DMS53 treated with DMSO at 0.1 percent for 48 hours (cell line): ENCODE measurements around the gene SSNA1.

Source experiments
- DNase-seq: peaks from one replicate; lab custom pipeline; 2025; ENCODE audit not compliant: unreplicated experiment; lab: John Stamatoyannopoulos, UW

The SSNA1 gene

DNA sequence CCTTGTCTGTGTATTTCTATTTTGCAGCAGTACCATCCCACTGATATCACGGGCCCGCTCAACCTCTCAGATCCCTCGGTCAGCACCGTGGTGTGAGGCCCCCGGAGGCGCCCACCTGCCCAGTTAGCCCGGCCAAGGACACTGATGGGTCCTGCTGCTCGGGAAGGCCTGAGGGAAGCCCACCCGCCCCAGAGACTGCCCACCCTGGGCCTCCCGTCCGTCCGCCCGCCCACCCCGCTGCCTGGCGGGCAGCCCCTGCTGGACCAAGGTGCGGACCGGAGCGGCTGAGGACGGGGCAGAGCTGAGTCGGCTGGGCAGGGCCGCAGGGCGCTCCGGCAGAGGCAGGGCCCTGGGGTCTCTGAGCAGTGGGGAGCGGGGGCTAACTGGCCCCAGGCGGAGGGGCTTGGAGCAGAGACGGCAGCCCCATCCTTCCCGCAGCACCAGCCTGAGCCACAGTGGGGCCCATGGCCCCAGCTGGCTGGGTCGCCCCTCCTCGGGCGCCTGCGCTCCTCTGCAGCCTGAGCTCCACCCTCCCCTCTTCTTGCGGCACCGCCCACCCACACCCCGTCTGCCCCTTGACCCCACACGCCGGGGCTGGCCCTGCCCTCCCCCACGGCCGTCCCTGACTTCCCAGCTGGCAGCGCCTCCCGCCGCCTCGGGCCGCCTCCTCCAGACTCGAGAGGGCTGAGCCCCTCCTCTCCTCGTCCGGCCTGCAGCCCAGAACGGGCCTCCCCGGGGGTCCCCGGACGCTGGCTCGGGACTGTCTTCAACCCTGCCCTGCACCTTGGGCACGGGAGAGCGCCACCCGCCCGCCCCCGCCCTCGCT, 20.5 kb upstream of the SSNA1 start:
- peak; percentile 67 for DNase-seq

DNA sequence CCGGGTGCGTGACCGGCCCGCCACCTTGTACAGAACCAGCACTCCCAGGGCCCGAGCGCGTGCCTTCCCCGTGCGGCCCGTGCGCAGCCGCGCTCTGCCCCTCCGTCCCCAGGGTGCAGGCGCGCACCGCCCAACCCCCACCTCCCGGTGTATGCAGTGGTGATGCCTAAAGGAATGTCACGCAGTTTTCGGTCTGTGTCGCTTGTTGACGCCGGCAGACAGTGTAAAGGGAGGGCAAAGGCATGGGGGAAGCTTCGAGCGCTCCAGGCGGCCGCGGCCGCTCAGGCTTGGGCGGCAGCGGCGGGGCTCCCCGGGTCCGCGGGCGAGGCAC, 19.9 kb upstream of the SSNA1 start:
- DNase-seq, result peak; percentile 55

GRCh38 chr9:137168904-137169856, 19.3 kb upstream of the SSNA1 start:
- peak; percentile 83 for DNase-seq

DNA sequence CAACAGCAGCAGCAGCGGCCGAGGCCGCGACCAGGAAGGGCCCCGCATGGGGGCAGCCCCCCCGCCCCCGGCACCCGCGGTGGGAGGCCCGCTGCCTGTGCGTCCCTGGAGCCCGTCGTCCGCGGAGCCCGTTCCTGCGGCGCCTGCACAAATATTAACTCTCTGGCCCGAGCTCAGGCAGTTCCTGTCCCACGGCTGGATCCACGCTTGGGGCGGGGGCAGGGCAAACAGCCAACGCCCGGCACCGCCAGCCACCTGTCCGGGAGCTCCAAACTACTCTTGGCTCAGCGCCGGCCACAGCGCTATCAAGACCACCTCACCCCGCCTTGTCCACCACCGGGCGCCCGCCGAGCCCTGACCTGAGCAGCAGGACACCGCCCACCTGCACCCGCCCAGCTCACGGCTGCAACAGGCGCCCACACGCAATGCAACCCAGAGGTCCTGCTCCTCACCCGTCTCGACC, 18.5 kb upstream of the SSNA1 start, which contains the start of gene LRRC26:
Gene LRRC26, minus strand, starts transcription at position 156 of the 463 bp plus-strand sequence. Its CDS starts 108 bp downstream, at position 48.
- no peak for DNase-seq

DNA sequence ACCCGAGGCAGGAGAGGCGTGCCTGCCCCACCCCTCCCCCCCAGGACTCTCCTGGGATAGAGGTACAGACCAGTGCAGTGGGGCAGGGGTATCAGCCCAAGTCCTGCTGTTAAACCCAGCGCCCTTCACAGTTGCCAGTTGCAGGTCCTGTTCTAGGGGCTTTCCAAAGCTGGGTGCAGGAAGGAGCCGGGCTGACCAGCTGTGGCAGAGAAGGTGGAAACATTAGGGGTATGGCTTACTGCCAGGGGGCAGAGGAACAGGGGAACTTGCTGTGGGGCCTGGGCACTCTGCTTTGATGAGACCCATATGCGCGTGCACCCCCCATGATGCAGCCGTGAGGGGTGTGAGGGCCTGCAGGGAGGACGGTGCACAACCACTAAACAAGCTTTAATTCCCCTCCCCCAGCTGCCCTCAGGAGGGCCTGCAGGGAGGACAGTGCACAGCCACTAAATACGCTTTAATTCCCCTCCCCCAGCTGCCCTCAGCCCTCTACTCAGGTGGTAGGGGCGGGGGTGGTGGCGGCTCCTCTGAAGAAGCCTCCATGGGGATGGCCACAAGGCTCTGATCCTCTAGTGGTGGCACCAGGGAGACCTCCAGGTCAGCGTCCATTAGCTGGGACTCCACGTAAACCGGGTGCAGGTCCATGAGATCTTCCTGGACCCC, 17.9 kb upstream of the SSNA1 start:
- no peak for DNase-seq

DNA sequence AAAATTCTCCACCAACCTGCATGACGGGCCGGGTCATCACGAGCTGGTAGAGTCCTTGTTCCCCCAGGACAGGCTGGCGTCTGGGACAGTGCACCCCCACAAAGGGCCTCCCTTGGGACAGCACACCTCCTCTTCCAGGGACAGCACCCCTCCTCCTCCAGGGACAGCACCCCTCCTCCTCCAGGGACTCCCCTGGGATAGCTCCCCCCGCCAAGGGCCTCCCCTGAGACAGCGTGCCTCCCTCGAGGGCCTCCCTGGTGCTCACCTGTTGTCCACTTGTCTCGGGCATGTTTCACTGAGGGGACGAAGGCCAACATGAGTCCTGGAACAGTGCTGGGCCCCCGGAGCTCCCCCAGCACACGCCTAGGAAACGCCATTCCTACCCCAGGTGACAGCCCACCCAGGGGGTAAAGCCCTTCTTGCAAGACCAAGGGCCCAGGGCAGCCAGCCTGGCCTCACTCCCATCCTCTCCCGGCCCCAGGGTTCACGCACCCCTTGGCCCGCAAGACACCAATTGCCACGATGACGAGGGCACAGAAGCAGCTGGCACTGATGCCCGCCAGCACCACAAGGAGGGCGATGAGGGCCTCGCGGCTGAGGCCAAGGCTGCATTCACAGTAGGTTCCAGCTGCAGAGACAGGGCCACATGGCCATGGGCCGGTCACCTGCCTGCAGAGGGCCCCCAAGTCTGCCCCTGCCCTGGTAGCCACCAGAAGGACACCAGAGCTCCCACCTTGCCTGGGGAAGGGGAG, 17.2 kb upstream of the SSNA1 start:
- no peak for DNase-seq

DNA sequence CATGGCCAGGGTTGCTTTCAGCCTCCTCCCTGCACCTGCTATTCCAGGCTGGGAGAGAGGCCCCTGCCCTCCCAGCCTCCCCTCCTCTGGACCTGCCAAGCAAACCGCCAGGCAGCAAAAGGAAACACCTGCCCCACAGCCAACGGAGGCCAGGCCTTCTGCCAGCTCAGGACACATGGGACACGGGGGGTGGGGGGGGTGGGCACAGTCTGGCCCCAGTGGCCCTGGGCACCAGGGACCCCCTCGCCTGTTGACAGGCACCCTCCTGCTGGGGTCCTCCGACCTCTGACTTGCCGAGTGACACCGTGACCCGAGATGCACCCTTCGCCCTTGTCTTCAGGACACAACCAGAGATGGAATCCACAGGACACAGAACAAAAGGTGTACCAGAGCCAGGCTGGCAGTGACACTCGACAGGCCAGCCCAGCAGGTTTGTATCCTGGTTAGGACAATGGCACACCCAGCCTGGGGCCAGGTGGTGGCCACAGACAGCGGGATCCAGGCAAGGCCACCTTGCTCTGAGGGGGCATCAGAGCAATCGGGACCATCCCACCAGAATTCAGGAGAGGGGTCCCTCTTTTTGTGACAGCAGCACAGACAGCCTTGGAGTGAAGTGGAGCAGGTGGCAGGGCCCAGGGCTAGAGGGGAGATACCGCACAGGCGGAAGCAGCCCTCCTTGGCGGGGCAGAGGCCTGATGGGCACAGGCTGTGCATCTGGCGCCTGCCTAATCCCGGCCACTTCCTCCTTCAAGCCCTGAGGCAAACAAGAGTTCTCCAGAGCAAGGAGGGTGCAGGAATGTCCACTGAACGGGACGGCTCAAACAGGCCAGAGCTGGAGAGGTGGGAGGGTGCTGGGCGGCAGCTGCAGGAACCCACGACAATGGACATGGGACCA, 15.3 kb upstream of the SSNA1 start:
- peak; percentile 52 for DNase-seq

- DNase-seq, result no peak
These were observed 14.4 kb upstream of the SSNA1 start for GRCh38 chr9:137173796-137174664.

DNA sequence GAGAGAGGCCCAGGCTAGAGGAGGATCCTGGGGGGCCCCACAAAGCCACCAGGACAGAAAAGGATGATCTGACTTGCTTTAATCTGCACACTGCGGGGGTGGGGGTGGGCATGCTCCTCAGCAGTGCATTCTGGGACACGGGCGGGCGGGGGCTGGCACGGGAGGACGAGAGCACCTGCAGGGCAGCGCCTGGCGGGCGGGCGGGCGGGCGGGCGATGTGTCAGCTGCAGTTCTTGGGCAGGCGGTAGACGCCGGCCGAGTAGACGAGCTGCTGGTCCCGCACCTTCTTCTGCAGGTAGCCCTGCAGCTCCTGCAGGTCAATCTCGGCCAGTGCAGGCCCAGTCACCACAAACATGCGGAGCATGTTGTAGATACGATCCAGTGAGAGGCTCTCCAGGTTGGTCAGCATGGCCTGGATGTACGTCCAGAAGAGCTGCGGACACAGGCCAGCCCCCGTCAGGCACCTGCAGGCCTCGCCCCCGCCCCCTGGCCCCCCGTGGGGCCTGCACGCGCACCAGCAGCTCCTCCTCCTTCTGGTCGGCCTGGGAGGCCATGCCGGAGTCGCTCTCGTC, 13.7 kb upstream of the SSNA1 start:
- DNase-seq, result no peak

GRCh38 chr9:137175345-137175961, 13.0 kb upstream of the SSNA1 start:
- DNase-seq, result no peak

DNA sequence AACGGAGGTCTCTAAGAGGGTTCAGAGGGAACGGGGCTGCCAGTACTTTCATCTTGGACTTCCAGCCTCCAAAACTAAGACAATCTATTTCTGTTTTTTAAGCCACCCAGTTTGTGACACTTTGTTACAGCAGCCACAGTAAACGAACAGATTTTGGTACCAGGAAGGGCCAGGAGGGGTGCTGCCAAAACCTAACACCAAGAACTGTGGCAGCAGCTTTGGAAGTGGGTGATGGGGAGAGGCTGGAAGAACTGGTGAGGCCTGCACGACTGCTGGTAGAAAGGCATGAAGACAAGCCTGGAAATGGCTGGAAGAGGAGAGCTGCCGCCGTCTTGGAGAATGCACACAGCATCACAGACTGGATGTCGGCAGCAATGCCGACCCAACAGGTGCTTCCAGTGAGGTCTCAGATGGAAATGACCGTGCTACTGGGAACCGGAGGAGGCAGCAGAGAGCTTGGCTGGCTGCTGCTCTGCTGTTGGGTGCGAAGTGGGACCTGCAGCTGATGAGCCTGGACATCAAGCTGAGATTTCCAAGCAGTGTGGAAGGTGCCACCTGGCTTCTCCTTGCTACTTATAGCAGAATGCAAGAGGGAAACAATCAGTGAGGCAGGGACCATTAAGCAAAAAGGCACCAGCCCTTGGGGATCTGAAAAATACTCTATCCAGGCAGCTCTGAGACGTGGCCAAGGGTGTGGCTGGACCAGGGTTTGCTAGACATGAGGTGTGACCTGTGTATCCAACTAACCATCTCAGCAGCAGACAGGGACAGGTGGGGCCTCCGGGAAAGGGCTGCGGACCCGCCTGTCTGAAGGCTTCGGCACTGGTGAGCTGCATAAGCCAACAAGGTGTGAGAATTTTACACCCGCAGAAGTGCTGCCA, 11.9 kb upstream of the SSNA1 start:
- DNase-seq, result peak; percentile 87

- no peak for DNase-seq
These were observed 10.1 kb upstream of the SSNA1 start for GRCh38 chr9:137178201-137178938.

DNA sequence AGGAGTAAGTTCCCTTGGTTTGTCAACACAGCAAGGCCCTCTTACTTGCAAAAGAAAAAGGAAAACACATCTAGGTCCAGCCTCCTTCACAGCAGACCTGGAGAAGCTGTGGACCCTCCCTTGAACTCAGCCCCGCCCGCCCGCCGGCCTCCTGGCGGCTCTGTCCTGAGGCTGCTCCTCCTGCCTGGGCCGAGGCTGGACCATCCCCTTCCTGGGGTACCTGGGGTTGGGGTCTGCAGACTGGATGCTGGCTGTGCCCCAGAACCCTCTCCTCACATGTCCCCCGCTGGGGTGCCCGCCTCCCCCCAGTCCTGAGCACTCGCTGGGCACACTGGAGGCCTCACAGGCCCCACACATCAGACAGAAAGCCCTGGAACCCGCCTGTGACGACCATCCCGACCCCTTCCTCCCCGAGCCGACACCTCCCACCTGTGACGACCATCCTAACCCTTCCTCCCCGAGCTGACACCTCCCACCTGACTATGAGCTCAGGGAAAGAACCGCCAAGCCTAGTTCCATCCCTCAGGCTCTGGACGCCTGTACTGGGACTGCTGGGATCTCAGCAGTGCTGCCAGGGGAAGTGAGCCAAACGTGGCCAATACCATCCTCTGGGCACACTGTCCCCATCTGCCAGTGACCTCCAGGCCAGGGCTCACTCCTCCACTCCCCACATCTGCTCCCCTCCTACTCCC, 9.4 kb upstream of the SSNA1 start:
- DNase-seq, result no peak

GRCh38 chr9:137179761-137180160, 8.7 kb upstream of the SSNA1 start:
- no peak for DNase-seq

GRCh38 chr9:137180491-137180890, 8.0 kb upstream of the SSNA1 start:
- DNase-seq, result no peak

DNA sequence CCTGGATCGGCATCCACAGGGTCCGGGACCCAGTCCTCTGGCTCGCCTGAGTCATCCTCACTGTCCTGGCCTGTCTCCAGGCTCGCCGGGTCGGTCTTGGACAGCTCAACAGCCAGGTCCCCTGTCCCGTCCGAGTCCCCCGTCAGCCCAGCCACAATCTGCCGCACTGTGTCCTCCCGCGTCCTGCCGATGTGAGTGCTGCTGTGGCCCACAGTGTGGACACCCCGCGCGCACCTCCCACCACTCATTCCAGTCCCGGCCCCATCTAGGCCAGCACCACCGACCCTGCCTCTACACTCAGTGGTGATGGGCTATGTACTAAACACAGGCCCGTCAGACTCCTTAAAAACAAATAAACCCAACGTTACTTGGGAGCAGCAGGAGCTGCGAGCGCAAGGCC, 6.8 kb upstream of the SSNA1 start:
- no peak for DNase-seq
